HepG2 (cell line): Measurements from ENCODE around the gene ADAM15. TPM values are rescaled to one million over a fixed set of nuclear protein-coding genes. Genes with fewer than 3 reads are reported as not detected.

Experiments used
- ATAC-seq: fragments of 200-7000 bp; cut with Tn5 transposase; 3 replicates; pipeline ENCODE4 v1.9.1; 2020; ENCODE audit warnings: mild to moderate bottlenecking, moderate library complexity
- BruUV-seq: library from RNA; stranded (reverse); fragments of 400-500 nt; replicated peaks from 2 replicates; lab custom pipeline; 2021; lab: Mats Ljungman, UMichigan
- CTCF ChIA-PET: fragments of 300-600 bp; formaldehyde crosslinking; extraction: SDS; loops from one replicate; lab custom pipeline; 2021; ENCODE audit warnings: low total read pairs, inconsistent platforms, low intra/inter-chr PET ratio; lab: Yijun Ruan, JAX
- POLR2A ChIA-PET: fragments of 350-600 bp; sonication (Branson Sonifier 250); formaldehyde crosslinking; loops from one replicate; lab custom pipeline; 2020; ENCODE audit warnings: antibody characterized with exemption, inconsistent platforms; lab: Yijun Ruan, JAX
- DNase-seq: peaks from one replicate; pipeline ENCODE4 v3.0.0-alpha.2; 2015; ENCODE audit warnings: low spot score
- FAIRE-seq: peaks from 3 replicates; lab custom pipeline; 2011; peaks lifted over from hg19 to GRCh38; lab: Jason Lieb, UNC
- H2AFZ ChIP-seq: one replicate; pipeline ENCODE4 v1.6.1; 2011; ENCODE audit warnings: low read length, inconsistent platforms
- H3K27ac ChIP-seq: fragments of 300-600 bp; 3 replicates; pipeline ENCODE4 v1.8.0; 2011; ENCODE audit warnings: mixed run types, mild to moderate bottlenecking, mixed read lengths, low read length, inconsistent platforms; ENCODE audit not compliant: insufficient read depth; ENCODE audit errors: extremely low read length
- H3K27me3 ChIP-seq, 2 experiments: fragments of 200-600 bp in 1 of 2; 2 replicates in 1 of 2; 3 replicates in 1 of 2; pipeline versions ENCODE4 v1.6.0 to v1.8.0; 2011; ENCODE audit warnings: low read length in 2 of 2, mild to moderate bottlenecking in 2 of 2, moderate library complexity in 2 of 2, inconsistent platforms in 1 of 2; ENCODE audit not compliant: insufficient read depth in 2 of 2, control insufficient read depth in 1 of 2
- H3K36me3 ChIP-seq, 2 experiments: fragments of 200-600 bp in 1 of 2; replicated peaks in 1 of 2; 2 replicates in 1 of 2; 3 replicates in 1 of 2; pipeline versions ENCODE4 v1.5.1 to v1.8.0; 2011; ENCODE audit warnings: low read length in 2 of 2, inconsistent platforms in 1 of 2; ENCODE audit not compliant: insufficient read depth in 2 of 2, control insufficient read depth in 1 of 2
- H3K4me1 ChIP-seq: 2 replicates; pipeline ENCODE4 v1.5.1; 2012; ENCODE audit warnings: low read length, inconsistent platforms; ENCODE audit not compliant: insufficient read depth
- H3K4me2 ChIP-seq: 2 replicates; pipeline ENCODE4 v1.6.0; 2011; ENCODE audit warnings: low read depth, low read length, inconsistent platforms
- H3K4me3 ChIP-seq, 3 experiments: fragments of 200-600 bp in 1 of 3; sonication (generic), shearing (Covaris generic) in 1 of 3; replicated peaks in 1 of 3; 2 replicates each; pipeline ENCODE4 v1.5.1; 2011 to 2016; ENCODE audit warnings: low read length in 3 of 3, inconsistent platforms in 2 of 3, low read depth in 2 of 3, mild to moderate bottlenecking in 2 of 3, control low read depth in 1 of 3, mixed read lengths in 1 of 3; ENCODE audit not compliant: insufficient read depth in 1 of 3
- H3K79me2 ChIP-seq: one replicate; pipeline ENCODE4 v1.6.1; 2011; ENCODE audit warnings: low read length, inconsistent platforms; ENCODE audit not compliant: insufficient read depth
- H3K9ac ChIP-seq: 2 replicates; pipeline ENCODE4 v1.6.0; 2011; ENCODE audit warnings: mild to moderate bottlenecking, low read depth, low read length, inconsistent platforms; ENCODE audit not compliant: insufficient read depth
- H3K9me3 ChIP-seq: 2 replicates; pipeline ENCODE4 v1.5.1; 2012; ENCODE audit warnings: mild to moderate bottlenecking, low read length
- H4K20me1 ChIP-seq: 2 replicates; pipeline ENCODE4 v1.6.0; 2011; ENCODE audit warnings: inconsistent platforms, mild to moderate bottlenecking, low read length, moderate library complexity; ENCODE audit not compliant: insufficient read depth
- ARNTL ChIP-seq: sonication (generic); formaldehyde crosslinking; IDR thresholded peaks from 2 replicates; pipeline ENCODE4 v1.4.0; 2020; ENCODE audit warnings: mild to moderate bottlenecking, missing genetic modification reagents
- ATAD3A ChIP-seq: sonication (generic); formaldehyde crosslinking; IDR thresholded peaks from 2 replicates; pipeline ENCODE4 v1.4.0; 2020; ENCODE audit warnings: missing genetic modification reagents
- DNMT3B ChIP-seq: conservative IDR thresholded peaks from 2 replicates; pipeline ENCODE4 v1.6.1; 2016; ENCODE audit warnings: missing biosample characterization, control low read depth
- FOXP1 ChIP-seq, 2 experiments: fragments of 450-650 bp in 1 of 2; IDR thresholded peaks; 2 replicates each; pipeline ENCODE4 v1.6.1; 2017 to 2018; ENCODE audit warnings: antibody characterized with exemption in 1 of 2
- IKZF4 ChIP-seq: sonication (generic); formaldehyde crosslinking; IDR thresholded peaks from 2 replicates; pipeline ENCODE4 v1.5.1; 2020; ENCODE audit warnings: borderline replicate concordance, mild to moderate bottlenecking, low read depth, missing genetic modification reagents; ENCODE audit errors: not compliant biosample characterization
- LCORL ChIP-seq, 2 experiments: fragments of 450-650 bp in 1 of 2; sonication (generic) in 1 of 2; formaldehyde crosslinking in 1 of 2; IDR thresholded peaks; 2 replicates each; pipeline versions ENCODE4 v1.5.0 to v1.6.1; 2017 to 2020; ENCODE audit warnings: antibody characterized with exemption in 1 of 2, missing genetic modification reagents in 1 of 2
- RARA ChIP-seq: IDR thresholded peaks from 2 replicates; pipeline ENCODE4 v1.6.1; 2016; ENCODE audit warnings: missing genetic modification reagents, missing compliant biosample characterization
- STAT5B ChIP-seq: sonication (generic); formaldehyde crosslinking; IDR thresholded peaks from 2 replicates; pipeline ENCODE4 v1.4.0; 2020; ENCODE audit warnings: missing genetic modification reagents
- TMF1 ChIP-seq: sonication (generic); formaldehyde crosslinking; IDR thresholded peaks from 2 replicates; pipeline ENCODE4 v1.8.1; 2022; ENCODE audit warnings: low read depth, missing genetic modification reagents
- TSC22D2 ChIP-seq: sonication (generic); formaldehyde crosslinking; IDR thresholded peaks from 2 replicates; pipeline ENCODE4 v1.5.1; 2020; ENCODE audit warnings: missing genetic modification reagents, mild to moderate bottlenecking, borderline replicate concordance
- YEATS2 ChIP-seq: sonication (generic); formaldehyde crosslinking; IDR thresholded peaks from 2 replicates; pipeline ENCODE4 v1.4.0; 2020; ENCODE audit warnings: missing genetic modification reagents, borderline replicate concordance
- ZBTB34 ChIP-seq: sonication (generic); formaldehyde crosslinking; IDR thresholded peaks from 2 replicates; pipeline ENCODE4 v1.8.0; 2022; ENCODE audit warnings: mild to moderate bottlenecking, missing genetic modification reagents
- ZNF556 ChIP-seq: sonication (generic); formaldehyde crosslinking; IDR thresholded peaks from 2 replicates; pipeline ENCODE4 v1.4.0; 2020; ENCODE audit warnings: mild to moderate bottlenecking, missing genetic modification reagents, borderline replicate concordance
- ZNF598 ChIP-seq: sonication (generic); formaldehyde crosslinking; IDR thresholded peaks from 2 replicates; pipeline ENCODE4 v1.5.1; 2020; ENCODE audit warnings: mild to moderate bottlenecking, missing genetic modification reagents, borderline replicate concordance
- ZNF629 ChIP-seq: sonication (generic); formaldehyde crosslinking; conservative IDR thresholded peaks from 2 replicates; pipeline ENCODE4 v1.5.0; 2020; ENCODE audit warnings: missing genetic modification reagents
- WGBS: methylation state at CpG from one replicate; pipeline ENCODE4 v1.1.6; 2017; ENCODE audit warnings: low lambda C conversion rate; 5-methylcytosine and 5-hydroxymethylcytosine counted together
- in situ Hi-C: cut with HindIII; loops from 2 replicates; pipeline ENCODE4 v1.10.0; 2017; ENCODE audit warnings: low pct_unique_long_range_greater_than_20kb; ENCODE audit not compliant: extremely low pct_ligation_motif_present
- intact Hi-C: fragments of 100-400 bp; cut with micrococcal nuclease; formaldehyde crosslinking; loops from one replicate; pipeline ENCODE4 v1.10.0; 2022; ENCODE audit not compliant: unreplicated experiment
- polyA plus RNA-seq, 8 experiments: library from polyadenylated mRNA; depleted of rRNA in 3 of 8; stranded (reverse) in 7 of 8; unstranded in 1 of 8; fragments of >200 nt; fragmentation: Illumina TruSeq in 4 of 8; extraction: Trizol in 4 of 8; gene quantifications; 2 replicates each; pipeline versions ENCODE4 v1.2.1 to v1.2.3, GENCODE V29; 2011 to 2016; ENCODE audit warnings: low read depth in 4 of 8, missing spikeins in 1 of 8, mixed read lengths in 1 of 8; ENCODE audit not compliant: insufficient read depth in 1 of 8
- total RNA-seq, 5 experiments: library from RNA; depleted of rRNA; stranded (reverse); fragments of >200 nt; fragmentation: Illumina TruSeq; extraction: Trizol; gene quantifications; 2 replicates each; pipeline ENCODE4 v1.2.3, GENCODE V29; 2016; ENCODE audit warnings: low read depth in 1 of 5
- TF ChIP-seq, protein P1 (sequence below): sonication (generic); formaldehyde crosslinking; IDR thresholded peaks from 2 replicates; pipeline ENCODE4 v1.4.0; 2020; ENCODE audit warnings: missing genetic modification reagents
- TF ChIP-seq, protein P2 (sequence below): sonication (generic); formaldehyde crosslinking; IDR thresholded peaks from 2 replicates; pipeline ENCODE4 v1.4.0; 2020; ENCODE audit warnings: mild to moderate bottlenecking, missing genetic modification reagents, borderline replicate concordance

The ADAM15 gene
- total and polyA plus RNA-seq, 2 of the 13 experiments (the other 11 are each of a cell fraction or from before 2014, with no cell fraction given) = 17.9 to 25.6 TPM

GRCh38 chr1:155026154-155026553, 25.0 kb upstream of the ADAM15 start:
- Histone ChIP-seq H2AFZ (no peak overlapping the region), H4K20me1 (no peaks in the 10 kb centered on the region), H3K9ac (no peak overlapping the region), H3K79me2 (no peaks in the 10 kb centered on the region), H3K4me3 (no peak overlapping the region), H3K4me2 (peak overlapping the region; percentile 33; the same call in 1 of the 2 replicates), H3K9me3 (no peaks in the 10 kb centered on the region), H3K4me1 (peaks cover 76% of the 10 kb centered on the region), H3K36me3 (no peaks in the 10 kb centered on the region), H3K27ac (no peak overlapping the region), H3K27me3 (peaks cover 2 to 22% of the 10 kb centered on the region in 2 experiments; a peak in 4 of 5 replicates)
- ATAC-seq = no peak
- 35% methylated on average over 4 of the region's 9 CpGs for WGBS
- TF ChIP-seq ZNF598 (CRISPR knock-in tag) (no peak), TSC22D2 (no peak), FOXP1 (IDR thresholded peaks at IDR 0.05) (no peak), FOXP1 (CRISPR knock-in tag; IDR thresholded peaks at IDR 0.05) (no peak), DNMT3B (CRISPR knock-in tag) (no peak), ATAD3A (CRISPR knock-in tag) (no peak), LCORL (IDR thresholded peaks at IDR 0.05) (no peak), LCORL (CRISPR knock-in tag; IDR thresholded peaks at IDR 0.05) (no peak), STAT5B (no peak), ARNTL (CRISPR knock-in tag) (no peak), IKZF4 (CRISPR knock-in tag) (no peak), YEATS2 (CRISPR knock-in tag) (no peak), RARA (CRISPR knock-in tag) (no peak), TMF1 (CRISPR knock-in tag) (no peak), ZNF556 (CRISPR knock-in tag) (no peak), ZNF629 (CRISPR knock-in tag) (no peak), ZBTB34 (no peak)
- TF ChIP-seq, protein P1, sequence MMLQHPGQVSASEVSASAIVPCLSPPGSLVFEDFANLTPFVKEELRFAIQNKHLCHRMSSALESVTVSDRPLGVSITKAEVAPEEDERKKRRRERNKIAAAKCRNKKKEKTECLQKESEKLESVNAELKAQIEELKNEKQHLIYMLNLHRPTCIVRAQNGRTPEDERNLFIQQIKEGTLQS (CRISPR knock-in tag) = no peak
- TF ChIP-seq, protein P2, sequence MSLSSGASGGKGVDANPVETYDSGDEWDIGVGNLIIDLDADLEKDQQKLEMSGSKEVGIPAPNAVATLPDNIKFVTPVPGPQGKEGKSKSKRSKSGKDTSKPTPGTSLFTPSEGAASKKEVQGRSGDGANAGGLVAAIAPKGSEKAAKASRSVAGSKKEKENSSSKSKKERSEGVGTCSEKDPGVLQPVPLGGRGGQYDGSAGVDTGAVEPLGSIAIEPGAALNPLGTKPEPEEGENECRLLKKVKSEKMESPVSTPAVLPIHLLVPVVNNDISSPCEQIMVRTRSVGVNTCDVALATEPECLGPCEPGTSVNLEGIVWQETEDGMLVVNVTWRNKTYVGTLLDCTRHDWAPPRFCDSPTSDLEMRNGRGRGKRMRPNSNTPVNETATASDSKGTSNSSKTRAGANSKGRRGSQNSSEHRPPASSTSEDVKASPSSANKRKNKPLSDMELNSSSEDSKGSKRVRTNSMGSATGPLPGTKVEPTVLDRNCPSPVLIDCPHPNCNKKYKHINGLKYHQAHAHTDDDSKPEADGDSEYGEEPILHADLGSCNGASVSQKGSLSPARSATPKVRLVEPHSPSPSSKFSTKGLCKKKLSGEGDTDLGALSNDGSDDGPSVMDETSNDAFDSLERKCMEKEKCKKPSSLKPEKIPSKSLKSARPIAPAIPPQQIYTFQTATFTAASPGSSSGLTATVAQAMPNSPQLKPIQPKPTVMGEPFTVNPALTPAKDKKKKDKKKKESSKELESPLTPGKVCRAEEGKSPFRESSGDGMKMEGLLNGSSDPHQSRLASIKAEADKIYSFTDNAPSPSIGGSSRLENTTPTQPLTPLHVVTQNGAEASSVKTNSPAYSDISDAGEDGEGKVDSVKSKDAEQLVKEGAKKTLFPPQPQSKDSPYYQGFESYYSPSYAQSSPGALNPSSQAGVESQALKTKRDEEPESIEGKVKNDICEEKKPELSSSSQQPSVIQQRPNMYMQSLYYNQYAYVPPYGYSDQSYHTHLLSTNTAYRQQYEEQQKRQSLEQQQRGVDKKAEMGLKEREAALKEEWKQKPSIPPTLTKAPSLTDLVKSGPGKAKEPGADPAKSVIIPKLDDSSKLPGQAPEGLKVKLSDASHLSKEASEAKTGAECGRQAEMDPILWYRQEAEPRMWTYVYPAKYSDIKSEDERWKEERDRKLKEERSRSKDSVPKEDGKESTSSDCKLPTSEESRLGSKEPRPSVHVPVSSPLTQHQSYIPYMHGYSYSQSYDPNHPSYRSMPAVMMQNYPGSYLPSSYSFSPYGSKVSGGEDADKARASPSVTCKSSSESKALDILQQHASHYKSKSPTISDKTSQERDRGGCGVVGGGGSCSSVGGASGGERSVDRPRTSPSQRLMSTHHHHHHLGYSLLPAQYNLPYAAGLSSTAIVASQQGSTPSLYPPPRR = no peak
- in situ Hi-C loops (no loop called here), intact Hi-C loops (no loop called here)
- FAIRE-seq = no peak
- no TSS peak for BruUV-seq
- POLR2A ChIA-PET = interaction anchor here (0.8 to 1.6 kb wide), 2 partner anchors 54 to 82 kb away, joined by 4 read pairs; no protein-coding TSS in a partner anchor
- CTCF ChIA-PET = no interaction called here
- DNase-seq = no peak
